Natural killer cell (primary cell): ENCODE results near the gene PRAME. TPM values are rescaled to one million over a fixed set of nuclear protein-coding genes. Genes with fewer than 3 reads are reported as not detected.
"Not testable (repeated sequence)": the region's sequence is repeated elsewhere in the genome, so short reads cannot be mapped to it uniquely, and the experiment has no call there.

Experiments
- ATAC-seq, 3 donors: fragments of 150-1000 bp in 2 of 3; fragments of 200-7000 bp in 1 of 3; cut with Tn5 transposase; 1 replicate in 1 of 3; 2 replicates in 2 of 3; pipeline ENCODE4 v1.10.0; 2021; ENCODE audit warnings: mild to moderate bottlenecking in 2 of 3, moderate library complexity in 2 of 3
- DNase-seq, 2 donors: peaks; one replicate each; pipeline versions ENCODE4 v3.0.0 to v3.0.0-alpha.2; 2013 to 2021; ENCODE audit warnings: mixed read lengths in 1 of 2
- H3K27ac ChIP-seq: one replicate; pipeline ENCODE4 v1.5.1; 2013; ENCODE audit warnings: mild to moderate bottlenecking, low read length
- H3K27me3 ChIP-seq: one replicate; pipeline ENCODE4 v1.6.1; 2013; ENCODE audit warnings: low read length; ENCODE audit not compliant: control insufficient read depth, insufficient read depth
- H3K36me3 ChIP-seq: one replicate; pipeline ENCODE4 v1.6.1; 2013; ENCODE audit warnings: low read length; ENCODE audit not compliant: control insufficient read depth, insufficient read depth
- H3K4me1 ChIP-seq: one replicate; pipeline ENCODE4 v1.6.1; 2013; ENCODE audit warnings: low read length; ENCODE audit not compliant: control insufficient read depth, insufficient read depth
- H3K4me3 ChIP-seq: one replicate; pipeline ENCODE4 v1.5.1; 2013; ENCODE audit warnings: low read length
- H3K9me3 ChIP-seq: one replicate; pipeline ENCODE4 v1.6.1; 2013; ENCODE audit warnings: low read length; ENCODE audit not compliant: control insufficient read depth, insufficient read depth
- H3K27ac Mint-ChIP-seq, 2 donors: one replicate each; pipeline ENCODE4 v1.8.0; 2022; ENCODE audit warnings: mild to moderate bottlenecking in 2 of 2, mixed read lengths in 2 of 2, moderate library complexity in 1 of 2
- H3K27me3 Mint-ChIP-seq, 2 donors: one replicate each; pipeline ENCODE4 v1.8.0; 2022; ENCODE audit warnings: low read depth in 2 of 2, mixed read lengths in 2 of 2
- H3K36me3 Mint-ChIP-seq: one replicate; pipeline ENCODE4 v1.8.0; 2022; ENCODE audit warnings: mixed read lengths
- H3K4me1 Mint-ChIP-seq, 2 donors: one replicate each; pipeline ENCODE4 v1.8.0; 2022; ENCODE audit warnings: mixed read lengths in 2 of 2
- H3K4me3 Mint-ChIP-seq: one replicate; pipeline ENCODE4 v1.8.0; 2022; ENCODE audit warnings: mild to moderate bottlenecking, moderate library complexity, mixed read lengths
- H3K9me3 Mint-ChIP-seq, 2 donors: one replicate each; pipeline ENCODE4 v1.8.0; 2022; ENCODE audit warnings: mixed read lengths in 2 of 2
- CTCF ChIP-seq: fragments of 200-600 bp; IDR thresholded peaks from one replicate; pipeline ENCODE4 v1.8.0; 2022; ENCODE audit warnings: antibody characterized with exemption
- WGBS: methylation state at CpG from one replicate; pipeline ENCODE4 v1.1.7; 2013; ENCODE audit warnings: missing lambda C conversion rate; ENCODE audit not compliant: insufficient coverage; 5-methylcytosine and 5-hydroxymethylcytosine counted together
- intact Hi-C: fragments of 100-400 bp; cut with micrococcal nuclease; formaldehyde crosslinking; loops from one replicate; pipeline ENCODE4 v1.14.2; 2022
- total RNA-seq, 4 donors: library from RNA; stranded (reverse); fragments of 120-200 nt in 1 of 4; gene quantifications; one replicate each; pipeline versions ENCODE4 v1.2.3 to v1.2.4, GENCODE V29; 2013 to 2022

The PRAME gene
- total RNA-seq, 3 donors from 2014 or later (not counting 1 experiment from before 2014, with no cell fraction given): not detected

- Histone ChIP-seq H3K36me3 (no peaks in the 10 kb centered on the region), H3K27me3 (peaks cover 3% of the 10 kb centered on the region), H3K4me3 (no peak overlapping the region), H3K9me3 (no peaks in the 10 kb centered on the region), H3K4me1 (no peaks in the 10 kb centered on the region), H3K27ac (no peak overlapping the region)
- Mint-ChIP-seq H3K9me3 (no peaks in the 10 kb centered on the region), H3K36me3 (no peaks in the 10 kb centered on the region), H3K27me3 (peaks cover 19 to 44% of the 10 kb centered on the region in 2 donors), H3K4me1 (no peaks in the 10 kb centered on the region), H3K4me3 (no peak overlapping the region), H3K27ac (no peak overlapping the region)
- no peak for TF ChIP-seq CTCF
- DNase-seq (no peak), ATAC-seq (no peak)
- 100% methylated on average over 1 of the region's 1 CpG for WGBS
- intact Hi-C loops: no loop called here
Measured at GRCh38 chr22:22583030-22583429, 24.0 kb upstream of the PRAME start.

GRCh38 chr22:22581524-22581923 lies 22.5 kb upstream of the PRAME start:
- not testable (repeated sequence) for ATAC-seq

GRCh38 chr22:22579869-22580604 lies 21.0 kb upstream of the PRAME start:
- no peaks in the 10 kb centered on the region for H3K4me1 ChIP-seq
- 80% methylated on average over 7 of the region's 7 CpGs for WGBS
- H3K27ac ChIP-seq: no peak overlapping the region
- DNase-seq: no peak
- H3K4me3 ChIP-seq: no peak overlapping the region
- H3K36me3 ChIP-seq: no peaks in the 10 kb centered on the region
- H3K9me3 Mint-ChIP-seq: no peaks in the 10 kb centered on the region
- H3K27ac Mint-ChIP-seq: no peak overlapping the region
- no peak overlapping the region for H3K4me3 Mint-ChIP-seq
- no peaks in the 10 kb centered on the region for H3K36me3 Mint-ChIP-seq
- no peak for ATAC-seq
- H3K27me3 Mint-ChIP-seq: peaks cover 10 to 38% of the 10 kb centered on the region in 2 donors
- H3K9me3 ChIP-seq: no peaks in the 10 kb centered on the region
- H3K4me1 Mint-ChIP-seq: no peaks in the 10 kb centered on the region
- no peak for TF ChIP-seq CTCF
- H3K27me3 ChIP-seq: no peaks in the 10 kb centered on the region
- intact Hi-C loops: no loop called here

More at GRCh38 chr22:22581524-22581923, 22.5 kb upstream of the PRAME start:
- H3K36me3 Mint-ChIP-seq, H3K9me3 ChIP-seq, H3K27me3 ChIP-seq, H3K27ac ChIP-seq, intact Hi-C loops, H3K4me1 Mint-ChIP-seq, H3K9me3 Mint-ChIP-seq, DNase-seq, H3K27ac Mint-ChIP-seq, H3K36me3 ChIP-seq, H3K4me1 ChIP-seq, H3K4me3 ChIP-seq, H3K4me3 Mint-ChIP-seq: not testable (repeated sequence)
- WGBS: 92% methylated on average over 13 of the region's 13 CpGs
- peaks cover 19 to 50% of the 10 kb centered on the region in 2 donors for H3K27me3 Mint-ChIP-seq

- Mint-ChIP-seq H3K27ac (no peak overlapping the region), H3K4me3 (no peak overlapping the region)
Measured at GRCh38 chr22:22578702-22579424, 19.8 kb upstream of the PRAME start.

More at GRCh38 chr22:22578702-22579424, 19.8 kb upstream of the PRAME start:
- no peak overlapping the region for H3K27ac ChIP-seq
- WGBS: 86% methylated on average over 9 of the region's 10 CpGs
- no peaks in the 10 kb centered on the region for H3K9me3 ChIP-seq
- no peak for ATAC-seq
- no peaks in the 10 kb centered on the region for H3K36me3 ChIP-seq
- DNase-seq: no peak
- no peak overlapping the region for H3K4me3 ChIP-seq
- no peaks in the 10 kb centered on the region for H3K9me3 Mint-ChIP-seq
- no peaks in the 10 kb centered on the region for H3K4me1 Mint-ChIP-seq
- TF ChIP-seq CTCF: no peak
- no peaks in the 10 kb centered on the region for H3K4me1 ChIP-seq
- peaks cover 8 to 37% of the 10 kb centered on the region in 2 donors for H3K27me3 Mint-ChIP-seq
- H3K27me3 ChIP-seq: no peaks in the 10 kb centered on the region
- H3K36me3 Mint-ChIP-seq: no peaks in the 10 kb centered on the region
- intact Hi-C loops: no loop called here
